Measurements from ENCODE around the gene C1orf167. TPM values are rescaled to one million over a fixed set of nuclear protein-coding genes. Genes with fewer than 3 reads are reported as not detected.

Gene C1orf167
- polyA plus RNA-seq (ENCODE audit: insufficient read length in 4 of 4) = under 1 TPM in 2 of 4 donors, not detected in 2; 0.10 to 0.15 TPM

DNA sequence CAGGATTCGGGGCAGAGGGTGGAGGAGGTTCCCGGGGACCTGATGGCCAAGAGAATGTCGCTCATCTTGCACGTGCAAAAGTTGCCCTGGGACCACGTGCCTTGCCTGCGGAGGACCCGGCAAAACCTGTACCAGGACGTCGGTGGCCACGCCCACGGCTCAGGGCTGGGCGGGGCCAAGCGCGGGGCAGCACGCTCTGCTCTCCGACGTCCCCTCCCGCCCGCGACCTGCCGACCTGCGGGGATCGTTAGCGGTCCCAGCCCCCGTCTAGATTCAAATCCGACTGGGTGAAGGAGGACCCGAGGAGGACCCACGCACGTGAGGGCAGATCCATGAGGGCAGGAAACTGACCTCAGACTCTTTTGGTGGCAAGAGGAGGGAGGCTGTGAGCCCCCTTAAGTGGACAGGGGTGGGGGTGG is at the start of gene C1orf167:
C1orf167 (plus strand) TSS at position 206 of the 419 bp plus-strand sequence. CDS start 2,208 bp downstream, outside the sequence.
- no peak for DNase-seq (ENCODE audit: low read depth in 4 of 4, low spot score in 3 of 4)

GRCh38 chr1:11712285-11712684 is 49.7 kb upstream of the C1orf167 start:
- no peak for DNase-seq (ENCODE audit: low read depth in 4 of 4, low spot score in 3 of 4)

- DNase-seq (ENCODE audit: low read depth in 4 of 4, low spot score in 3 of 4) = no peak
Measured at GRCh38 chr1:11713095-11713494, 48.9 kb upstream of the C1orf167 start.

- DNase-seq (ENCODE audit: low read depth in 4 of 4, low spot score in 3 of 4) = no peak
Measured at GRCh38 chr1:11714831-11715575, 47.0 kb upstream of the C1orf167 start.

DNA sequence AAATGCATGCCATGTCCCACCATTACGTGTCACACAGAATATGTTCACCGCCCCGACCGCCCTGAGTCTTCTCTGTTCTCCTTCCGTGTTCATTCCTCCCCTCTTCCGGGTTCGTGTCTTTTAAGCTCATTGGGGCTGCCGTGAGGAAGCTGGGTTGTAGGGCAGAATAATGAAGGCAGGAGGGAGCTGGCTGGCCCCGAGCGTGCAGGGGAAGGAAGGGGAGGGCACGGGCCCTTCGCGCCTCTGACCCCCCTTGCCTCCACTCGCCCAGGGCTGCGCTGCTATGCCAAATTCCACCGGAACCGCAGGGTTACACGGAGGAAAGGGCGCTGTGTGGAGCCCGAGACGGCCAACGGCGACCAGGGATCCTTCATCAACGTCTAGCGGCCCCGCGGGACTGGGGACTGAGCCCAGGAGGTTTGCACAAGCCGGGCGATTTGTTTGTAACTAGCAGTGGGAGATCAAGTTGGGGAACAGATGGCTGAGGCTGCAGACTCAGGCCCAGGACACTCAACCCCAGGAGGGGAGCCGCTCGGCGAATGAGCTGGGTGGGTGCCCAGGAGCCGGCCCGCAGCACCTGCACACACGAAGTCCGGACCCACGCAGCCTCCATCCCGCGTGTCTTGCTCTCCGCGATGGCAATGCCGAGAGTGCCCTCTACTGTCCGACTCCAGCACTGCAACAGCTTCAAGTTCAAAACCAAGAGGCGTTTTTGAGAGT is 42.5 kb upstream of the C1orf167 start:
- DNase-seq (ENCODE audit: low read depth in 4 of 4, low spot score in 3 of 4) = no peak

GRCh38 chr1:11720033-11720376 is 42.0 kb upstream of the C1orf167 start:
- DNase-seq (ENCODE audit: low read depth in 4 of 4, low spot score in 3 of 4) = no peak

DNA sequence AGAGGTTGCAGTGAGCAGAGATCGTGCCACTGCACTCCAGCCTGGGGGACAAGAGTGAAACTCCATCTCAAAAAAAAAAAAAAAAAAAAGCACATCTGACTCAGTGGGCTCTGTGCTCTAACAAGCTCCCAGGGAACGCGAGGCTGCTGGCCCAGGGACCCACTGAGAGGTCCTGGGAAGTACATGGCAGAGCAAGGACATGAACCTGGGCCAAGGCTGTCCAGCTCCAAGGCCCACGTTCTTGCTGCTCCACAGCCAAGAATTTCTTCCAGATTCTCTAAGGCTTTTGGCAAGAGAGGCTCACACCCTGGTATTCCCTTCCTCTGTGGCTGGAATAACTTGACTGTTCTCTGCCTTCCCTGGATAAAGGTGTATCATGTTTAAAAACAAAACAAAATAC is 41.5 kb upstream of the C1orf167 start:
- no peak for DNase-seq (ENCODE audit: low read depth in 4 of 4, low spot score in 3 of 4)

DNA sequence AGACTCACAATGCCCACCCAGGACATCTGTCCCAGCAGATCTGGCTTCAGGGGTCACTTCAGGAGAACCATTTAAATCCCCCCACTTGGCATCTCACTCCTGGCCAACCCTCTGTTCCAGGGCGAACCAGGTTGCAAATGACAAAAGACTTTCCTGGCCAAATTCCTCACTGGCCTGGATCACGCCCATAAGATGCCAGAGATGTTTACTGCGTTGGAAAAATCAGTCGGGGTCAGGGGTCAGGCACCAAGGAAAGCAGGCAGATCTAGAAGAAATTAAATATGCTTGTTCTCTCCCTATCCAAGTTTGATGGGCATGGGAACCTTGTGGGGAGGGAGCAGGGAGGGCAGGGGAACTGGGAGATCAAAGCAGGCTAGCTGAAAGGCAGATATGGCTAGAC is 40.7 kb upstream of the C1orf167 start:
- DNase-seq (ENCODE audit: low read depth in 4 of 4, low spot score in 3 of 4) = no peak

GRCh38 chr1:11722538-11722937 is 39.5 kb upstream of the C1orf167 start:
- no peak for DNase-seq (ENCODE audit: low read depth in 4 of 4, low spot score in 3 of 4)

DNA sequence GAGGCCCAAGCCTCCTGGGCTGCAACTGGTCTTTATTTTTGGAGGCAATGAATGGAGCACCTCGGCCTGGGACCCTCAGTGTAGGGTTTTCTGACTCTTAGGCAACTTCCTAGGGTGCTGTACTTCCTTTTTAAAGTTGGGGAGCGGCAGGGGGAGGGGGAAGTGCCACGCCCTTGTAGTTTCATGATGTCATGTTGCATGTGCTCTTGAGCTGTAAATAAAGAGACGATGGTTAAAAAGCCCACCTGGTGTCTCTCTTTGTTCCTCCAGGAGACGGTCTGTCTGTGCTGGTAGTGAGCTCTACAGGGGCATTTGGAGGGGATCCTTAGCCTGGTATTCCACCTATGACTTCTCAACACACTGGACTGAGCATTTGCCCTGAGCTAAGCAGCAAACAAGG is 36.4 kb upstream of the C1orf167 start:
- no peak for DNase-seq (ENCODE audit: low read depth in 4 of 4, low spot score in 3 of 4)

GRCh38 chr1:11727119-11727518 is 34.9 kb upstream of the C1orf167 start:
- DNase-seq (ENCODE audit: low read depth in 4 of 4, low spot score in 3 of 4) = no peak

- no peak for DNase-seq (ENCODE audit: low read depth in 4 of 4, low spot score in 3 of 4)
Measured at GRCh38 chr1:11728126-11728806, 33.7 kb upstream of the C1orf167 start.

DNA sequence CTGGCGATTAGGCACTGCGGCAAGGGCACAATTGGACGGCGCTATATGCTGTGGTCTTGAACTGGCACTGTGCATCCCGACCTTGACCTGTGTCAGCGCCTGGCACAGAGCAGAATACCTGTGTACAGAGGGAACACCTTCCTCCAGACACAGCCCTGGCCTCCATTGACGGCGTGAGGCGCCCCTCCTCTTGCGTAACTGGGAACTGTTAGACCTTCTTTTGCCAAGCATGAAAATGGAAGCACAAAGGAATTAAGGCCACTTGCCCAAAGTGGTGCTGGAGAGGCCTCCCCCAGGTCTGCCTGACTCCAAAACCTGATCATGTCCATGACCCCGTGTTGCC is 32.9 kb upstream of the C1orf167 start:
- no peak for DNase-seq (ENCODE audit: low read depth in 4 of 4, low spot score in 3 of 4)

DNA sequence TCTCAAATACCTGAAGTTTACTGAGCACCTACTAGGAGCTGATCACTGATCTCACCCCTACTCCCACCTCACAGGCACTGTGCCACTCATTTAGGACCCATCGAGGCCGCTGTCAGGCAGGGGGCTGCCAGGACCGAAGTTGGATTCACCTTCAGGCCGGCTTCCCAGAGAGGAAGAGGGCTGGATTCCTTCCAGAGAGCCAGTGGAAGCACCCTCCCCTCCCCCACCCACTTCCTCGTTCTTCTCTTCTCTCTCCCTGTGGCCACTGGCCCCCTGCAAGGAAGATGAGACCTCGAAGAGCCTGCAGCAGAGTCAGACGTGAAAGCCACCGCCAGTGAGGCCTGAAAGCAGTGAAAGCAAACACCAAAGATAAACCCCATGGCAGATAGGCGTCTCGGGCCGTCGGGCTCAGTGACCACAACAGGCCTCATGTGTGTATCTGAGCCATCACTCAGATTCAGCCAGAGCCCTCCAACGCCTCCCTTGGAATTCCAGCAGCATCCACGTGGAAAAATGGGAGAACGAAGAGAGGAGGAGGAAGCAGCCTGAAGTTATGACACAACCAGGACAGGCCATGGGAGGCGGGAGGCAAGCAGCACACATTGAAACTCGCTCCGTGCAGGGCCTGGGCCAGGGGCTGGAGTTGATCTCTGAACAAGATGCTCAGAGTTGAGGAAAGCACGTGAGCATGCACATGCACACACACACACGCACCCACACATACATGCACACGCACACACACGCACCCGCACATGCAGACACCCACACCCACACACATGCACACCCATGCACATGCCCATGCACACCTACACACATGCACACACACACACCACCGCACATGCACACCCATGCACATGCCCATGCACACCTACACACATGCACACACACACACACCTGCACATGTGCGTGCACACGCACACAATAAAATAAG is 32.2 kb upstream of the C1orf167 start:
- DNase-seq (ENCODE audit: low read depth in 4 of 4, low spot score in 3 of 4) = no peak

DNA sequence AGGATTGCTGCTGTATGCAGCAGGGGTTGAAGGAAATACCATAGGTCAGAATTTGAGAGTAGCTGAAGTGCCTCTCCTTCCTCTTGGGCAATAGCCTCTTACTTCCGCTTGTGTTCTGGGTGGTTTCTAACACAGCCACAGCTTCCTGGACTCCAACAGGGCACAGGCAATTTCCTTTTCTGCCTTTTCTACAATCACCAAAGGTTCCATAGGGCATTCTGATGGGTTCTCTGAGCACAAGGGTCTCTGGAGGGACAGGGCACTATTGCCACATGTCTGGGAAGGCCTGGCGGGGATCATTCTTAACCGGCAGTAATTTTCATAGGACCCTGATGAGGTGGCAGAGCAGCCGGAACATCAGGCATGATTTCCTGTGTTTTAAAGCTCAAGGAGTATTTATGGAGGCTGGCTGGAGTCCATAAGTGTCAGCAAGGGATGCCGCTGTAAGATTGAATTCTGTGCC is 31.5 kb upstream of the C1orf167 start:
- DNase-seq (ENCODE audit: low read depth in 4 of 4, low spot score in 3 of 4) = no peak

- peak in 1 of 4 donors; percentile 57 for DNase-seq (ENCODE audit: low read depth in 4 of 4, low spot score in 3 of 4)
Measured at GRCh38 chr1:11731691-11732283, 30.2 kb upstream of the C1orf167 start.

DNA sequence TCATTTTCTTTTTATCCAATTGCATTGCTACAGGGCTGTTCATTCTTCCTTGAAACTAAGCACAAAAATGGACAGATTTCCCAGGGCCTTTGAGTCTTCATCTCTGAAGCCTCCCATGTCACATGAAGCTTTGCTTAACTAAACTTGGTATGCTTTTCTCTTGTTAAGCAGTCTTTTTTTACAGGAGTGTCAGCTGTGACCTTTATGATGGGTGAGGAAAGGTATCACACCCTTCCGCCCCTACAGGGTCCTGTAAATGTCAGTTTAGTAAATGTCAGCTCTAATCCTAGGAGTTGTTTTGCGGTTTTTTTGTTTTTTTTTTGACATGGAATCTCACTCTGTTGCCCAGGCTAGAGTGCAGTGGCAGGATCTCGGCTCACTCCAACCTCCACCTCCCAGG is 28.7 kb upstream of the C1orf167 start:
- no peak for DNase-seq (ENCODE audit: low read depth in 4 of 4, low spot score in 3 of 4)

GRCh38 chr1:11735531-11735853 is 26.5 kb upstream of the C1orf167 start:
- no peak for DNase-seq (ENCODE audit: low read depth in 4 of 4, low spot score in 3 of 4)

GRCh38 chr1:11735854-11736745 is 25.9 kb upstream of the C1orf167 start, which contains the start of gene AGTRAP:
Gene AGTRAP, plus strand, starts transcription at chr1:11736136. Its CDS starts 73 bp downstream, at chr1:11736209.
- DNase-seq (ENCODE audit: low read depth in 4 of 4, low spot score in 3 of 4) = peak; percentile 83 to 87 (median 84)

Data from left renal pelvis (tissue), 4 donors.